ENCODE results near the gene CASZ1.

DNA sequence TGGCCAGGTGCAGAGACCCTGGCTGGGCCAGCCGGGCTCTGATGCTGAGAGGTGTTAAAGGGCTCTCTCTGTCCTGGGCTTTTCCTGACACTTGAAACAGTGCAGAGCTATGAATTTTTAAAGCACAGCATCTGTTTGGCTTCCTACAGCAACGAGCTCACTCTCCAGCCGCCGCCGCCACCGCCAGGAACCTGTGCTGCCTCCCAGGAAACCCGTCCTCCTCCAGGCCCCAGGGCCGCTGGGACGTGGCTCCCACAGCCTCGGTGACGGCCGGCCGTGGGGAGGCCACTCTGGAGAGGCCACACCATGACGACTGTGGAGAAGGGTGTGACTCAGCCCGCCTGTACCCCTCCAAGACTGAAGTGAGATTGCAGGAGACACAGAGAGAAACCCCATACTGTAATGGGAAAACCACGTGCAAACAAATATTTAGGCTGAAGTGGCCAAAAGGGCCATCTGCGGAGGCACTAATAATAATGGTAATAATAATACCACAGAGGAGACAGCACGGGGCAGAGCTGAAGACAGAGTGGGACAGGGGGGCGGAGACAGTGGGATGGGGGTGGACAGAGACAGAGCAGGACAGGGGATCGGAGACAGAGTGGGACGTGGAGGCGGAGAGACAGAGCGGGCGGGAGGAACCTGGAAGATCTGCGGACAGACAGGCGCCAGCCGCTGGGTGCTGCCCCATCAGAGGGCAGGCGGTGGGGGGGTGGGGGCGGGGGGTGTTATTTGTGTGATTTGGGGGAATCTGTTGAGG, 139.2 kb downstream of the CASZ1 start:
- TF ChIP-seq POLR2A (IDR thresholded peaks at IDR 0.05): no peak
- TF ChIP-seq, protein P1, sequence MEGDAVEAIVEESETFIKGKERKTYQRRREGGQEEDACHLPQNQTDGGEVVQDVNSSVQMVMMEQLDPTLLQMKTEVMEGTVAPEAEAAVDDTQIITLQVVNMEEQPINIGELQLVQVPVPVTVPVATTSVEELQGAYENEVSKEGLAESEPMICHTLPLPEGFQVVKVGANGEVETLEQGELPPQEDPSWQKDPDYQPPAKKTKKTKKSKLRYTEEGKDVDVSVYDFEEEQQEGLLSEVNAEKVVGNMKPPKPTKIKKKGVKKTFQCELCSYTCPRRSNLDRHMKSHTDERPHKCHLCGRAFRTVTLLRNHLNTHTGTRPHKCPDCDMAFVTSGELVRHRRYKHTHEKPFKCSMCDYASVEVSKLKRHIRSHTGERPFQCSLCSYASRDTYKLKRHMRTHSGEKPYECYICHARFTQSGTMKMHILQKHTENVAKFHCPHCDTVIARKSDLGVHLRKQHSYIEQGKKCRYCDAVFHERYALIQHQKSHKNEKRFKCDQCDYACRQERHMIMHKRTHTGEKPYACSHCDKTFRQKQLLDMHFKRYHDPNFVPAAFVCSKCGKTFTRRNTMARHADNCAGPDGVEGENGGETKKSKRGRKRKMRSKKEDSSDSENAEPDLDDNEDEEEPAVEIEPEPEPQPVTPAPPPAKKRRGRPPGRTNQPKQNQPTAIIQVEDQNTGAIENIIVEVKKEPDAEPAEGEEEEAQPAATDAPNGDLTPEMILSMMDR (IDR thresholded peaks at IDR 0.05): no peak

Measured in adrenal gland (tissue), 5 donors.